Peyer's patch (tissue), 4 donors: ENCODE results near the gene CCR4. TPM values are rescaled to one million over a fixed set of nuclear protein-coding genes. Genes with fewer than 3 reads are reported as not detected.
"Not testable (repeated sequence)": the region's sequence is repeated elsewhere in the genome, so short reads cannot be mapped to it uniquely, and the experiment has no call there.

Source experiments
- DNase-seq, 3 donors: peaks; one replicate each; pipeline ENCODE4 v3.0.0-alpha.2; 2017 to 2019
- H3K27ac ChIP-seq, 4 donors: fragments of 200-600 bp; sonication (generic); one replicate each; pipeline ENCODE4 v1.5.1; 2016 to 2019
- H3K27me3 ChIP-seq, 2 donors: fragments of 200-600 bp; sonication (generic); one replicate each; pipeline ENCODE4 v1.5.1; 2019
- H3K36me3 ChIP-seq, 3 donors: fragments of 200-600 bp; sonication (generic); one replicate each; pipeline ENCODE4 v1.5.1; 2016 to 2019
- H3K4me1 ChIP-seq, 4 donors: fragments of 200-600 bp; sonication (generic); one replicate each; pipeline ENCODE4 v1.5.1; 2016 to 2019
- H3K4me3 ChIP-seq, 4 donors: fragments of 200-600 bp; sonication (generic); 1 replicate in 3 of 4; 2 replicates in 1 of 4; pipeline ENCODE4 v1.5.1; 2016 to 2019; ENCODE audit warnings: mild to moderate bottlenecking in 1 of 4
- H3K9me3 ChIP-seq, 4 donors: fragments of 200-600 bp; sonication (generic); one replicate each; pipeline ENCODE4 v1.5.1; 2016 to 2019; ENCODE audit warnings: mild to moderate bottlenecking in 1 of 4
- POLR2A ChIP-seq, 2 donors: fragments of 450-650 bp; IDR thresholded peaks; one replicate each; pipeline ENCODE4 v1.5.1; 2017; ENCODE audit warnings: antibody characterized with exemption in 2 of 2, mild to moderate bottlenecking in 2 of 2, moderate library complexity in 2 of 2
- total RNA-seq, 4 donors: library from RNA; depleted of rRNA; stranded (reverse); fragments of >200 nt; gene quantifications; one replicate each; pipeline ENCODE4 v1.1.0, GENCODE V29; 2016
- TF ChIP-seq, protein P1 (sequence below), 6 experiments: fragments of 450-650 bp in 4 of 6; fragments of 200-600 bp in 2 of 6; sonication (generic) in 1 of 6; IDR thresholded peaks; one replicate each; pipeline ENCODE4 v1.5.1; 2017 to 2019; ENCODE audit warnings: antibody characterized with exemption in 6 of 6, mild to moderate bottlenecking in 3 of 6, moderate library complexity in 1 of 6

The CCR4 gene
- not detected for total RNA-seq

- Histone ChIP-seq H3K9me3 (no peaks in the 10 kb centered on the region), H3K4me1 (no peaks in the 10 kb centered on the region), H3K27ac (peak within 1 kb of the TSS in 1 of 4 donors; percentile 64), H3K27me3 (no peaks in the 10 kb centered on the region), H3K4me3 (peak within 1 kb of the TSS in 1 of 4 donors; percentile 20), H3K36me3 (no peaks in the 10 kb centered on the region)
- peak in 2 of 3 donors; percentile 47 to 65 for DNase-seq
- TF ChIP-seq, protein P1, sequence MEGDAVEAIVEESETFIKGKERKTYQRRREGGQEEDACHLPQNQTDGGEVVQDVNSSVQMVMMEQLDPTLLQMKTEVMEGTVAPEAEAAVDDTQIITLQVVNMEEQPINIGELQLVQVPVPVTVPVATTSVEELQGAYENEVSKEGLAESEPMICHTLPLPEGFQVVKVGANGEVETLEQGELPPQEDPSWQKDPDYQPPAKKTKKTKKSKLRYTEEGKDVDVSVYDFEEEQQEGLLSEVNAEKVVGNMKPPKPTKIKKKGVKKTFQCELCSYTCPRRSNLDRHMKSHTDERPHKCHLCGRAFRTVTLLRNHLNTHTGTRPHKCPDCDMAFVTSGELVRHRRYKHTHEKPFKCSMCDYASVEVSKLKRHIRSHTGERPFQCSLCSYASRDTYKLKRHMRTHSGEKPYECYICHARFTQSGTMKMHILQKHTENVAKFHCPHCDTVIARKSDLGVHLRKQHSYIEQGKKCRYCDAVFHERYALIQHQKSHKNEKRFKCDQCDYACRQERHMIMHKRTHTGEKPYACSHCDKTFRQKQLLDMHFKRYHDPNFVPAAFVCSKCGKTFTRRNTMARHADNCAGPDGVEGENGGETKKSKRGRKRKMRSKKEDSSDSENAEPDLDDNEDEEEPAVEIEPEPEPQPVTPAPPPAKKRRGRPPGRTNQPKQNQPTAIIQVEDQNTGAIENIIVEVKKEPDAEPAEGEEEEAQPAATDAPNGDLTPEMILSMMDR (IDR thresholded peaks at IDR 0.05): no peak
- TF ChIP-seq POLR2A (IDR thresholded peaks at IDR 0.05): no peak
Observed at GRCh38 chr3:32951410-32951811, at the start of gene CCR4. Gene CCR4, plus strand, starts transcription at chr3:32951644. Its CDS starts 1,779 bp downstream, at chr3:32953423.

DNA sequence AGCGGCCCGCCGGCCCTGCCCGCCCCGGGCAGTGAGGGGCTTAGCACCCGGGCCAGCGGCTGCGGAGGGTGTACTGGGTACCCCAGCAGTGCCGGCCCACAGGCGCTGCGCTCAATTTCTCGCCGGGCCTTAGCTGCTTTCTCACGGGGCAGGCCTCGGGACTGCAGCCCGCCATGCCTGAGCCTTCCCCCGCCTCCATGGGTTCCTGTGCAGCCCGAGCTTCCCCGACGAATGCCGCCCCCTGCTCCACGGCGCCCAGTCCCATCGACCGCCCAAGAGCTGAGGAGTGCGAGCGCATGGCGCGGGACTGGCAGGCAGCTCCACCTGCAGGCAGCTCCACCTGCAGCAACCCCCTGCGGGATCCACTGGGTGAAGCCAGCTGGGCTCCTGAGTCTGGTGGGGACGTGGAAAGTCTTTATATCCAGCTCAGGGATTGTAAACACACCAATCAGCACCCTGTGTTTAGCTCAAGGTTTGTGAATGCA lies 48.5 kb upstream of the CCR4 start:
- TF ChIP-seq, protein P1 (IDR thresholded peaks at IDR 0.05): peak in 4 of 6 experiments; percentile 9 to 44 (median 20)
- H3K4me3 ChIP-seq: peak overlapping the region; percentile 11 to 40 (median 22)
- not testable (repeated sequence) for H3K27ac ChIP-seq, DNase-seq, H3K36me3 ChIP-seq, H3K27me3 ChIP-seq, H3K9me3 ChIP-seq, H3K4me1 ChIP-seq

DNA sequence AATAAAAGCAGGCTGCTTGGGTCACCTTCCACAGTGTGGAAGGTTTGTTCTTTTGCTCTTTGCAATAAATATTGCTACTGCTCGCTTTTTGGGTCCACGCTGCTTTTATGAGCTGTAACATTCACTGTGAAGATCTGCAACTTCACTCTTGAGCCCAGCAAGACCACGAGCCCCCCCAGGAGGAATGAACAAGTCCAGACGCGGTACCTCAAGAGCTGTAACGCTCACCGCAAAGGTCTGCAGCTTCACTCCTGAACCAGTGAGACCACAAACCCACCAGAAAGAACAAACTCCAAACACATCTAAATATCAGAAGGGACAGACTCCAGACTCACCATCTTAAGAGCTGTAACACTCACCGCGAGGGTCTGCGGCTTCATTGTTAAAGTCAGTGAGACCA lies 47.5 kb upstream of the CCR4 start:
- DNase-seq: no peak
- H3K27me3 ChIP-seq: no peaks in the 10 kb centered on the region
- H3K27ac ChIP-seq: no peak overlapping the region
- H3K4me3 ChIP-seq: no peak overlapping the region
- no peaks in the 10 kb centered on the region for H3K4me1 ChIP-seq
- H3K9me3 ChIP-seq: no peaks in the 10 kb centered on the region
- TF ChIP-seq POLR2A (IDR thresholded peaks at IDR 0.05): no peak
- TF ChIP-seq, protein P1 (IDR thresholded peaks at IDR 0.05): no peak
- H3K36me3 ChIP-seq: no peaks in the 10 kb centered on the region

DNA sequence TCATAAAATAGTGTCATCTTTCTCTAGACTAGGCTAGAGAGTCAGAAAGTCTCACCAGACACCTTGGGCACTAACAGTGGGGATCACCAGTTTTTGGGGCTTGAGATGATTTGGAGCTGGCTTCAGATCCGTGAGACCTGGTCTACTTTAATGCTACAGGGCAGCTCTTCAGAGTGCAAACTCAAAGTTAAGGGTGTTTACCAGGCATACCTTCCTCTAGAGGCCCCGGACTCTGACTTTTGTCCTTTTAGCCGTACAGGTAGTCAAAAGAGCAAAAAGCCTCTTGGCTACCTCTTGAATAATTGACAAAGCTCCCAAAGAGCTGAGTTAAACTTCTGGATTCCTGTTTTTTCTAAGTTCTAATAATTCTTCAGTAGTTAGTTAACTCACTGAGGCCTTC lies 41.4 kb upstream of the CCR4 start:
- no peaks in the 10 kb centered on the region for H3K27me3 ChIP-seq
- H3K4me3 ChIP-seq: no peak overlapping the region
- no peak overlapping the region for H3K27ac ChIP-seq
- no peaks in the 10 kb centered on the region for H3K4me1 ChIP-seq
- no peaks in the 10 kb centered on the region for H3K36me3 ChIP-seq
- no peaks in the 10 kb centered on the region for H3K9me3 ChIP-seq
- TF ChIP-seq, protein P1 (IDR thresholded peaks at IDR 0.05): no peak
- TF ChIP-seq POLR2A (IDR thresholded peaks at IDR 0.05): no peak
- no peak for DNase-seq

GRCh38 chr3:32910954-32911353 lies 40.5 kb upstream of the CCR4 start:
- Histone ChIP-seq H3K9me3 (no peaks in the 10 kb centered on the region), H3K36me3 (no peaks in the 10 kb centered on the region), H3K27ac (no peak overlapping the region), H3K4me1 (no peaks in the 10 kb centered on the region), H3K27me3 (no peaks in the 10 kb centered on the region), H3K4me3 (no peak overlapping the region)
- TF ChIP-seq, protein P1 (IDR thresholded peaks at IDR 0.05): no peak
- TF ChIP-seq POLR2A (IDR thresholded peaks at IDR 0.05): no peak
- DNase-seq: no peak

- H3K4me3 ChIP-seq: no peak overlapping the region
Observed at GRCh38 chr3:32912046-32912445, 39.4 kb upstream of the CCR4 start.

More at GRCh38 chr3:32912046-32912445, 39.4 kb upstream of the CCR4 start:
- TF ChIP-seq POLR2A (IDR thresholded peaks at IDR 0.05): no peak
- H3K4me1 ChIP-seq: no peaks in the 10 kb centered on the region
- H3K27ac ChIP-seq: no peak overlapping the region
- H3K9me3 ChIP-seq: peaks cover 0 to 4% (median under 1%) of the 10 kb centered on the region in 4 donors
- no peaks in the 10 kb centered on the region for H3K27me3 ChIP-seq
- no peaks in the 10 kb centered on the region for H3K36me3 ChIP-seq
- no peak for DNase-seq
